SH-SY5Y (cell line): ENCODE measurements around the gene URB2.

ENCODE experiments used
- GATA2 ChIP-seq: IDR thresholded peaks from 2 replicates; pipeline ENCODE4 v1.6.1; 2011; ENCODE audit warnings: mild to moderate bottlenecking, low read depth, low read length
- GATA3 ChIP-seq: IDR thresholded peaks from 2 replicates; pipeline ENCODE4 v1.6.1; 2011; ENCODE audit warnings: low read depth, mild to moderate bottlenecking, low read length, moderate library complexity

GRCh38 chr1:229597877-229598276 is 28.2 kb upstream of the URB2 start:
- no peak for TF ChIP-seq GATA3
- no peak for TF ChIP-seq GATA2
